ENCODE measurements around the gene BTNL9. TPM values are rescaled to one million over a fixed set of nuclear protein-coding genes. Genes with fewer than 3 reads are reported as not detected.

The BTNL9 gene
- total and polyA plus RNA-seq, 2 of the 8 experiments (the other 6 are each of a cell fraction or from before 2014, with no cell fraction given) = 0.23 to 0.89 TPM

DNA sequence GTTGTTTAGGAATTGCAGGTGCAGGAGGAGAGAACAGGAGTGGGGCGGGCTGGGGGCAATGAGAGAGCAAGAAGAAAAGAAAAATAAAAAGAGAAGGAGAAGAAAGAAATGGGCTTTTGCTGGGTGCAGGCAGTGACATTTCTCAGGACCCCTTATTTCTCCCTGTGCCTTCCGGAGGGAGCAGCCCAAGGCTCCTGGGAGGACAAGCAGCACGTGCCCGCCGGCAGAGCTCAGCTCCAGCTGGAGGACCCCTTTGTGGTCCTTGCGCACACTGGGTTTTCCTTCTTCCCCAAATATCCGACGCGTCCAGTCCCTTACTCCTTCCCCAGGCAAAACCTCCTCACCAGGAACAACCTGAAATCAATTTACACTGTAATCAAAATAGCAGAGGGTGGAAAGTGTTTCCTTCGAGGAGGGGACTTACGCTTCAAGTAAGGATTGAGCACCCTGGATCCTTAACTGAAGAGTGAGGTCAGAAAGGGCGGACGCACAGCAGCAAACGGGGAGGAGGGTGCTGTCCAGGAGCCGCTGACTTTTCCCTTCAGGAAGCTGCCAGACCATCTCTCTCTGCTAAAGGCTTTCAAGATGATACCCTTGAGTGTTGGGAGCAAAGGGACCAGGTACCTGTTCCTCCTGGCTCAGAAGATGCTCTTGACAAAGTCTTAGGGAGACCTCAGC is 2.1 kb downstream of the BTNL9 start:
- no peak overlapping the region for H3K23ac ChIP-seq (ENCODE audit: insufficient read length)
- H2AK5ac ChIP-seq (ENCODE audit: low read depth, low read length) = no peak overlapping the region
- no peak overlapping the region for H2BK20ac ChIP-seq (ENCODE audit: low read length)
- no peaks in the 10 kb centered on the region for H3K79me2 ChIP-seq (ENCODE audit: control insufficient read depth in 1 of 2, insufficient read depth in 2 of 2, low read length in 2 of 2)
- H2AFZ ChIP-seq (ENCODE audit: low read length) = no peak overlapping the region
- ChIA-PET POLR2A (ENCODE audit: partially characterized antibody) (interaction anchor here (2.0 kb wide), 1 partner anchor 9 kb away, joined by 4 read pairs; no protein-coding TSS in a partner anchor), CTCF (ENCODE audit: partially characterized antibody) (interaction anchor here (0.7 to 1.1 kb wide), 3 partner anchors 12 to 169 kb away, joined by 3 to 6 read pairs (median 3); no protein-coding TSS in a partner anchor)
- no peak overlapping the region for H3K4me2 ChIP-seq (ENCODE audit: insufficient read depth in 1 of 2, low read depth in 2 of 2, low read length in 2 of 2)
- H2BK5ac ChIP-seq (ENCODE audit: low read depth, low read length) = no peak overlapping the region
- no peak overlapping the region for H3K4ac ChIP-seq (replicated peaks; ENCODE audit: insufficient read length, low read depth, low read length)
- no peaks in the 10 kb centered on the region for H4K20me1 ChIP-seq (replicated peaks in 1 of 2; ENCODE audit: control insufficient read depth in 1 of 2, insufficient read depth in 2 of 2, low read length in 2 of 2)
- H4K91ac ChIP-seq (replicated peaks; ENCODE audit: insufficient read length, low read length) = no peak overlapping the region
- peaks cover 2% of the 10 kb centered on the region; the same call in 1 of the 2 replicates for H3K23me2 ChIP-seq (ENCODE audit: low read depth, low read length)
- H4K5ac ChIP-seq (ENCODE audit: insufficient read length, low read depth, low read length) = no peak overlapping the region
- H3K4me1 ChIP-seq (replicated peaks in 1 of 4; ENCODE audit: control insufficient read depth in 3 of 4, insufficient read depth in 4 of 4, low read length in 3 of 4) = peaks cover 0 to 3% (median 0%) of the 10 kb centered on the region in 4 experiments; a peak in 2 of 7 replicates
- H2BK15ac ChIP-seq (ENCODE audit: low read length) = no peak overlapping the region
- no peak overlapping the region for H3K56ac ChIP-seq (replicated peaks; ENCODE audit: insufficient read length, low read depth, low read length)
- H3K18ac ChIP-seq (ENCODE audit: extremely low read depth, low read length) = no peak overlapping the region
- DNase-seq (ENCODE audit: low read depth in 1 of 2, low spot score in 2 of 2) (no peak), FAIRE-seq (no peak)
- no peak overlapping the region for H3K4me3 ChIP-seq (ENCODE audit: extremely low read depth in 1 of 4, insufficient read depth in 2 of 4, low read depth in 3 of 4, low read length in 4 of 4)
- WGBS, 2 experiments (ENCODE audit: extremely low coverage in 1 of 2, insufficient coverage in 1 of 2, insufficient read length in 1 of 2, insufficient replicate concordance in 2 of 2, low coverage in 1 of 2, low lambda C conversion rate in 2 of 2, missing lambda C conversion rate in 1 of 2) = 84% methylated on average over 15 of the region's 15 CpGs; no CpG with 5 or more reads in 1 of the 2 experiments
- no peak overlapping the region for H3K14ac ChIP-seq (ENCODE audit: insufficient read length)
- H3K36me3 ChIP-seq (ENCODE audit: control insufficient read depth in 2 of 4, insufficient read depth in 4 of 4, low read length in 3 of 4) = no peaks in the 10 kb centered on the region
- H3K27ac ChIP-seq (ENCODE audit: low read depth, low read length) = no peak overlapping the region
- H4K8ac ChIP-seq (ENCODE audit: extremely low read depth, insufficient read depth, low read length) = no peak overlapping the region
- H3K9ac ChIP-seq (replicated peaks in 1 of 4; ENCODE audit: extremely low read depth in 1 of 4, low read depth in 3 of 4, low read length in 3 of 4) = no peak overlapping the region
- no peaks in the 10 kb centered on the region for H3K79me1 ChIP-seq (ENCODE audit: low read depth, low read length)
- H3K27me3 ChIP-seq (replicated peaks in 1 of 4; ENCODE audit: control insufficient read depth in 3 of 4, extremely low read depth in 1 of 4, insufficient read depth in 3 of 4, low read length in 3 of 4) = no peaks in the 10 kb centered on the region; a peak in 1 of 7 replicates
- H2BK120ac ChIP-seq (replicated peaks; ENCODE audit: low read depth, low read length) = no peak overlapping the region
- peaks cover 2 to 4% of the 10 kb centered on the region in 2 experiments; a peak in 2 of 4 replicates for H3K9me3 ChIP-seq (ENCODE audit: insufficient read depth in 2 of 2, low read depth in 1 of 2, low read length in 1 of 2)
- TF ChIP-seq CTBP2 (IDR thresholded peaks at IDR 0.05; ENCODE audit: borderline replicate concordance, insufficient read depth, insufficient read length, low read length) = no peak
- no peak for TF ChIP-seq MAFK (IDR thresholded peaks at IDR 0.05; ENCODE audit: low read depth, low read length)
- H2BK12ac ChIP-seq (ENCODE audit: low read depth, low read length) = no peak overlapping the region
